Measurements from ENCODE around the gene TMEM190.

TMEM190 gene

DNA sequence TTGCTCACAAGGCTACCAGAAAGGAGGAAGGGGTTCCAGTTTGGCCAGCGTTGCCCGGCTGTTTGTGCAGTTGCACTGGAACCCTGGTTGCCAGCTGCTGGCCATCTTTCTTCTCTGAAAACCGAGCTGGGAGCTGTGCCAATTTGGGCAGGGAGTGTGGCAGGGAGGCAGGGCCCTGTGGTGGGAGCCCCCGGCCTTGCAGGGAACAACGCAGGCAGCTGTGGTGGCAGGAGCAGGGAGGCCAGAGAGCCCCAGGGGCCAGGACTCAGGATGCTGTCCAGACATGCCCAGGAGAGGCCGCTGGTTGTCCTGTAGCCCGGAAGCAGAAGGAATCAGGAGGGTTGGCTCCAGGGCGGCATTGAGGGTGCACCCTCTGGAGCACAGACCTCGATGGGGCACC lies 32.2 kb upstream of the TMEM190 start (continued):
- TF ChIP-seq ZNF510 (tag by site-specific recombination; IDR thresholded peaks at IDR 0.05; ENCODE audit: insufficient replicate concordance) (no peak), ZNF174 (tag by site-specific recombination; IDR thresholded peaks at IDR 0.05) (no peak)

DNA sequence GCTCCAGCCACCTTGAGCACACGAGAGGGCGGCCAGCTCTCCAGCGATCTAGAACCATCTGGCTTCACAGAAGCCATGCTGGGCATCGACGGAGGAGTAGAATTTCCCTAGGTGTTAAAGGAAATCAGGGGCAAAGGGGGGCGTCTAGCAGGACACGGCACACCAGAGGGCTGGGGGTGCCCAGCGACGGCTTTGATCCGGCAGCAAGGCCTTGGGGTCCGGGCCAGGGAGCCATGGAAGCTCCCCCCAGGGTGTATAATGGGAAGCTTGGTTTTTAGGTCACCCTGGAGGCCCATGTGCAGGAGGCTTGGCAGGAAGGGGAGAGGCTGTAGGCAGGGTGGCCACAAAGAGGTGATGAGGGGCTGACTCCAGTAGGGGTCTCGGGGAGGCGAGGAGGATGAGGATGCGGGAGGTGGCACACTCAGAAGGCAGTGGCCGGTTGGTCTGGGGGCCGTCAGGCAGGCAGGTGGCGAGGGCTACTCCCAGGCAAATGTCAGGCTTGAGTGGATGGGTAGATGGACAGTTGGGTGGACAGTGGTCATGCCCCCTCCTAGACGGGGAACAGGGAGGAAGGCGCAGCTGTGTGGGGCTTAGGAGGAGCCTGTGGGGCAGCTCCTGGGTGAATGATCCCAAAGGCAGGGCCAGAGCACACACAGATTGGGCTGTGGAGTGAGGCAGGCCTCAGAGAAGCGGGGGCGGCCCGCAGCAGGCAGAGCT lies 31.4 kb upstream of the TMEM190 start:
- Histone ChIP-seq H3K4me1 (ENCODE audit: control insufficient read depth, insufficient read depth, low read length) (peaks cover 11% of the 10 kb centered on the region), H3K27ac (ENCODE audit: extremely low read depth, low read depth, low read length) (no peak overlapping the region), H3K9me3 (ENCODE audit: control insufficient read depth, insufficient read depth, low read depth, low read length) (no peaks in the 10 kb centered on the region), H3K36me3 (ENCODE audit: control insufficient read depth in 2 of 2, insufficient read depth in 1 of 2, low read length in 2 of 2) (peaks cover 3 to 59% of the 10 kb centered on the region in 2 experiments), H3K4me3 (ENCODE audit: low read depth, low read length) (no peak overlapping the region)
- ChIA-PET POLR2A (interaction anchor here (0.6 to 1.7 kb wide), 5 partner anchors 10 to 63 kb away, joined by 3 to 5 read pairs (median 4); partner anchors contain the start of gene UBE2S), CTCF (interaction anchor here (1.0 to 1.6 kb wide), 4 partner anchors 14 to 279 kb away, joined by 3 to 5 read pairs (median 4); partner anchors contain the start of gene ZNF784)
- no peak for TF ChIP-seq ZNF629 (tag by site-specific recombination; IDR thresholded peaks at IDR 0.05)
- TF ChIP-seq ZNF48 (tag by site-specific recombination; IDR thresholded peaks at IDR 0.05), result no peak
- peak; percentile 75 for TF ChIP-seq GLIS2 (tag by site-specific recombination; IDR thresholded peaks at IDR 0.05)
- TF ChIP-seq, protein P1, sequence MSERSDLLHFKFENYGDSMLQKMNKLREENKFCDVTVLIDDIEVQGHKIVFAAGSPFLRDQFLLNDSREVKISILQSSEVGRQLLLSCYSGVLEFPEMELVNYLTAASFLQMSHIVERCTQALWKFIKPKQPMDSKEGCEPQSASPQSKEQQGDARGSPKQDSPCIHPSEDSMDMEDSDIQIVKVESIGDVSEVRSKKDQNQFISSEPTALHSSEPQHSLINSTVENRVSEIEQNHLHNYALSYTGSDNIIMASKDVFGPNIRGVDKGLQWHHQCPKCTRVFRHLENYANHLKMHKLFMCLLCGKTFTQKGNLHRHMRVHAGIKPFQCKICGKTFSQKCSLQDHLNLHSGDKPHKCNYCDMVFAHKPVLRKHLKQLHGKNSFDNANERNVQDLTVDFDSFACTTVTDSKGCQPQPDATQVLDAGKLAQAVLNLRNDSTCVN (tag by site-specific recombination; optimal IDR thresholded peaks at IDR 0.05), result no peak
- no peak for TF ChIP-seq PBX3 (CRISPR knock-in tag; IDR thresholded peaks at IDR 0.05)
- TF ChIP-seq SCRT1 (tag by site-specific recombination; IDR thresholded peaks at IDR 0.05; ENCODE audit: borderline replicate concordance), result no peak
- TF ChIP-seq ZBTB49 (tag by site-specific recombination; IDR thresholded peaks at IDR 0.05; ENCODE audit: low read depth), result no peak
- no peak for TF ChIP-seq ZNF561 (tag by site-specific recombination; IDR thresholded peaks at IDR 0.05; ENCODE audit: borderline replicate concordance)
- peak; percentile 28; the same call in 1 of the 2 replicates for TF ChIP-seq SP2 (tag by site-specific recombination; IDR thresholded peaks at IDR 0.05)
- TF ChIP-seq ZFP3 (tag by site-specific recombination; IDR thresholded peaks at IDR 0.05; ENCODE audit: low read depth), result no peak
- TF ChIP-seq, protein P2, sequence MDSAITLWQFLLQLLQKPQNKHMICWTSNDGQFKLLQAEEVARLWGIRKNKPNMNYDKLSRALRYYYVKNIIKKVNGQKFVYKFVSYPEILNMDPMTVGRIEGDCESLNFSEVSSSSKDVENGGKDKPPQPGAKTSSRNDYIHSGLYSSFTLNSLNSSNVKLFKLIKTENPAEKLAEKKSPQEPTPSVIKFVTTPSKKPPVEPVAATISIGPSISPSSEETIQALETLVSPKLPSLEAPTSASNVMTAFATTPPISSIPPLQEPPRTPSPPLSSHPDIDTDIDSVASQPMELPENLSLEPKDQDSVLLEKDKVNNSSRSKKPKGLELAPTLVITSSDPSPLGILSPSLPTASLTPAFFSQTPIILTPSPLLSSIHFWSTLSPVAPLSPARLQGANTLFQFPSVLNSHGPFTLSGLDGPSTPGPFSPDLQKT (IDR thresholded peaks at IDR 0.05; ENCODE audit: borderline replicate concordance, low read depth, low read length), result no peak
- no peak for TF ChIP-seq ZNF184 (tag by site-specific recombination; IDR thresholded peaks at IDR 0.05)
- no peak for TF ChIP-seq ZEB2 (tag by site-specific recombination; IDR thresholded peaks at IDR 0.05)
- no peak for TF ChIP-seq OSR2 (tag by site-specific recombination; IDR thresholded peaks at IDR 0.05)
- TF ChIP-seq ZNF623 (tag by site-specific recombination; IDR thresholded peaks at IDR 0.05), result no peak
- TF ChIP-seq, protein P3, sequence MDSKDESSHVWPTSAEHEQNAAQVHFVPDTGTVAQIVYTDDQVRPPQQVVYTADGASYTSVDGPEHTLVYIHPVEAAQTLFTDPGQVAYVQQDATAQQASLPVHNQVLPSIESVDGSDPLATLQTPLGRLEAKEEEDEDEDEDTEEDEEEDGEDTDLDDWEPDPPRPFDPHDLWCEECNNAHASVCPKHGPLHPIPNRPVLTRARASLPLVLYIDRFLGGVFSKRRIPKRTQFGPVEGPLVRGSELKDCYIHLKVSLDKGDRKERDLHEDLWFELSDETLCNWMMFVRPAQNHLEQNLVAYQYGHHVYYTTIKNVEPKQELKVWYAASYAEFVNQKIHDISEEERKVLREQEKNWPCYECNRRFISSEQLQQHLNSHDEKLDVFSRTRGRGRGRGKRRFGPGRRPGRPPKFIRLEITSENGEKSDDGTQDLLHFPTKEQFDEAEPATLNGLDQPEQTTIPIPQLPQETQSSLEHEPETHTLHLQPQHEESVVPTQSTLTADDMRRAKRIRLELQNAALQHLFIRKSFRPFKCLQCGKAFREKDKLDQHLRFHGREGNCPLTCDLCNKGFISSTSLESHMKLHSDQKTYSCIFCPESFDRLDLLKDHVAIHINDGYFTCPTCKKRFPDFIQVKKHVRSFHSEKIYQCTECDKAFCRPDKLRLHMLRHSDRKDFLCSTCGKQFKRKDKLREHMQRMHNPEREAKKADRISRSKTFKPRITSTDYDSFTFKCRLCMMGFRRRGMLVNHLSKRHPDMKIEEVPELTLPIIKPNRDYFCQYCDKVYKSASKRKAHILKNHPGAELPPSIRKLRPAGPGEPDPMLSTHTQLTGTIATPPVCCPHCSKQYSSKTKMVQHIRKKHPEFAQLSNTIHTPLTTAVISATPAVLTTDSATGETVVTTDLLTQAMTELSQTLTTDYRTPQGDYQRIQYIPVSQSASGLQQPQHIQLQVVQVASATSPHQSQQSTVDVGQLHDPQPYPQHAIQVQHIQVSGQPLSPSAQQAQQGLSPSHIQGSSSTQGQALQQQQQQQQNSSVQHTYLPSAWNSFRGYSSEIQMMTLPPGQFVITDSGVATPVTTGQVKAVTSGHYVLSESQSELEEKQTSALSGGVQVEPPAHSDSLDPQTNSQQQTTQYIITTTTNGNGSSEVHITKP (tag by site-specific recombination; IDR thresholded peaks at IDR 0.05), result no peak
- no peak for TF ChIP-seq ZNF747 (tag by site-specific recombination; IDR thresholded peaks at IDR 0.05)

Data from HEK293 (cell line).